ENCODE measurements around the gene GDPD3.

Gene GDPD3

GRCh38 chr16:30077656-30078055 is 35.7 kb downstream of the GDPD3 start:
- no peak overlapping the region for H3K27ac ChIP-seq (ENCODE audit: low read depth in 2 of 2, low read length in 2 of 2)
- no peak overlapping the region for H3K4me3 ChIP-seq (ENCODE audit: low read length in 2 of 2)
- H3K9ac ChIP-seq (ENCODE audit: low read depth in 1 of 2, low read length in 2 of 2): no peak overlapping the region
- H3K36me3 ChIP-seq (ENCODE audit: control insufficient read depth in 2 of 2, insufficient read depth in 2 of 2, low read length in 2 of 2): peaks cover 33 to 43% of the 10 kb centered on the region in 2 donors
- no peaks in the 10 kb centered on the region for H3K27me3 ChIP-seq (ENCODE audit: control insufficient read depth in 2 of 2, insufficient read depth in 2 of 2, low read length in 2 of 2)
- H3K9me3 ChIP-seq (ENCODE audit: control insufficient read depth in 2 of 2, low read length in 2 of 2): no peaks in the 10 kb centered on the region
- peaks cover 9 to 14% of the 10 kb centered on the region in 2 donors for H3K4me1 ChIP-seq (ENCODE audit: control insufficient read depth in 2 of 2, insufficient read depth in 2 of 2, low read length in 2 of 2)

- Histone ChIP-seq H3K36me3 (ENCODE audit: control insufficient read depth in 2 of 2, insufficient read depth in 2 of 2, low read length in 2 of 2) (peaks cover 36 to 43% of the 10 kb centered on the region in 2 donors), H3K27me3 (ENCODE audit: control insufficient read depth in 2 of 2, insufficient read depth in 2 of 2, low read length in 2 of 2) (no peaks in the 10 kb centered on the region), H3K9me3 (ENCODE audit: control insufficient read depth in 2 of 2, low read length in 2 of 2) (no peaks in the 10 kb centered on the region), H3K27ac (ENCODE audit: low read depth in 2 of 2, low read length in 2 of 2) (peak overlapping the region; percentile 91 to 92), H3K9ac (ENCODE audit: low read depth in 1 of 2, low read length in 2 of 2) (peak overlapping the region; percentile 92 to 93), H3K4me3 (ENCODE audit: low read length in 2 of 2) (peak overlapping the region; percentile 85 to 89), H3K4me1 (ENCODE audit: control insufficient read depth in 2 of 2, insufficient read depth in 2 of 2, low read length in 2 of 2) (peaks cover 9 to 14% of the 10 kb centered on the region in 2 donors)
Observed at GRCh38 chr16:30076276-30076791, 37.0 kb downstream of the GDPD3 start.

GRCh38 chr16:30075503-30076275 is 37.6 kb downstream of the GDPD3 start, which contains the start of gene PPP4C:
TSS of gene PPP4C (plus strand) at chr16:30075994. CDS start at chr16:30076378, 384 bp downstream.
- peaks cover 9 to 14% of the 10 kb centered on the region in 2 donors for H3K4me1 ChIP-seq (ENCODE audit: control insufficient read depth in 2 of 2, insufficient read depth in 2 of 2, low read length in 2 of 2)
- H3K36me3 ChIP-seq (ENCODE audit: control insufficient read depth in 2 of 2, insufficient read depth in 2 of 2, low read length in 2 of 2): peaks cover 34 to 43% of the 10 kb centered on the region in 2 donors

GRCh38 chr16:30070490-30070889 is 42.8 kb downstream of the GDPD3 start:
- Histone ChIP-seq H3K4me3 (ENCODE audit: low read length in 2 of 2) (no peak overlapping the region), H3K4me1 (ENCODE audit: control insufficient read depth in 2 of 2, insufficient read depth in 2 of 2, low read length in 2 of 2) (peaks cover 23 to 36% of the 10 kb centered on the region in 2 donors), H3K27ac (ENCODE audit: low read depth in 2 of 2, low read length in 2 of 2) (no peak overlapping the region), H3K36me3 (ENCODE audit: control insufficient read depth in 2 of 2, insufficient read depth in 2 of 2, low read length in 2 of 2) (peaks cover 48 to 50% of the 10 kb centered on the region in 2 donors), H3K9ac (ENCODE audit: low read depth in 1 of 2, low read length in 2 of 2) (no peak overlapping the region), H3K9me3 (ENCODE audit: control insufficient read depth in 2 of 2, low read length in 2 of 2) (no peaks in the 10 kb centered on the region), H3K27me3 (ENCODE audit: control insufficient read depth in 2 of 2, insufficient read depth in 2 of 2, low read length in 2 of 2) (no peaks in the 10 kb centered on the region)

More at GRCh38 chr16:30075503-30076275, 37.6 kb downstream of the GDPD3 start, which contains the start of gene PPP4C:
- peak within 1 kb of the TSS; percentile 85 to 89 for H3K4me3 ChIP-seq (ENCODE audit: low read length in 2 of 2)
- H3K27me3 ChIP-seq (ENCODE audit: control insufficient read depth in 2 of 2, insufficient read depth in 2 of 2, low read length in 2 of 2): no peaks in the 10 kb centered on the region
- H3K9ac ChIP-seq (ENCODE audit: low read depth in 1 of 2, low read length in 2 of 2): peak within 1 kb of the TSS; percentile 92 to 93
- peak within 1 kb of the TSS; percentile 91 to 92 for H3K27ac ChIP-seq (ENCODE audit: low read depth in 2 of 2, low read length in 2 of 2)
- no peaks in the 10 kb centered on the region for H3K9me3 ChIP-seq (ENCODE audit: control insufficient read depth in 2 of 2, low read length in 2 of 2)

- Histone ChIP-seq H3K27me3 (ENCODE audit: control insufficient read depth in 2 of 2, insufficient read depth in 2 of 2, low read length in 2 of 2) (no peaks in the 10 kb centered on the region), H3K4me1 (ENCODE audit: control insufficient read depth in 2 of 2, insufficient read depth in 2 of 2, low read length in 2 of 2) (peaks cover 23 to 36% of the 10 kb centered on the region in 2 donors), H3K9ac (ENCODE audit: low read depth in 1 of 2, low read length in 2 of 2) (no peak overlapping the region), H3K4me3 (ENCODE audit: low read length in 2 of 2) (no peak overlapping the region), H3K27ac (ENCODE audit: low read depth in 2 of 2, low read length in 2 of 2) (no peak overlapping the region), H3K36me3 (ENCODE audit: control insufficient read depth in 2 of 2, insufficient read depth in 2 of 2, low read length in 2 of 2) (peaks cover 48 to 50% of the 10 kb centered on the region in 2 donors), H3K9me3 (ENCODE audit: control insufficient read depth in 2 of 2, low read length in 2 of 2) (no peaks in the 10 kb centered on the region)
Observed at GRCh38 chr16:30069611-30070462, 43.5 kb downstream of the GDPD3 start.

- peak overlapping the region in 1 of 2 donors; percentile 63 for H3K27ac ChIP-seq (ENCODE audit: low read depth in 2 of 2, low read length in 2 of 2)
- H3K36me3 ChIP-seq (ENCODE audit: control insufficient read depth in 2 of 2, insufficient read depth in 2 of 2, low read length in 2 of 2): peaks cover 48 to 50% of the 10 kb centered on the region in 2 donors
- H3K27me3 ChIP-seq (ENCODE audit: control insufficient read depth in 2 of 2, insufficient read depth in 2 of 2, low read length in 2 of 2): no peaks in the 10 kb centered on the region
- peak overlapping the region in 1 of 2 donors; percentile 56 for H3K9ac ChIP-seq (ENCODE audit: low read depth in 1 of 2, low read length in 2 of 2)
- no peak overlapping the region for H3K4me3 ChIP-seq (ENCODE audit: low read length in 2 of 2)
- H3K9me3 ChIP-seq (ENCODE audit: control insufficient read depth in 2 of 2, low read length in 2 of 2): no peaks in the 10 kb centered on the region
- H3K4me1 ChIP-seq (ENCODE audit: control insufficient read depth in 2 of 2, insufficient read depth in 2 of 2, low read length in 2 of 2): peaks cover 28 to 40% of the 10 kb centered on the region in 2 donors
Observed at GRCh38 chr16:30068750-30069610, 44.4 kb downstream of the GDPD3 start.

GRCh38 chr16:30068333-30068732 is 45.0 kb downstream of the GDPD3 start:
- H3K4me1 ChIP-seq (ENCODE audit: control insufficient read depth in 2 of 2, insufficient read depth in 2 of 2, low read length in 2 of 2): peaks cover 35 to 46% of the 10 kb centered on the region in 2 donors
- peak overlapping the region in 1 of 2 donors; percentile 56 for H3K9ac ChIP-seq (ENCODE audit: low read depth in 1 of 2, low read length in 2 of 2)
- H3K36me3 ChIP-seq (ENCODE audit: control insufficient read depth in 2 of 2, insufficient read depth in 2 of 2, low read length in 2 of 2): peaks cover 48 to 50% of the 10 kb centered on the region in 2 donors

GRCh38 chr16:30067584-30067916 is 45.8 kb downstream of the GDPD3 start:
- H3K4me1 ChIP-seq (ENCODE audit: control insufficient read depth in 2 of 2, insufficient read depth in 2 of 2, low read length in 2 of 2): peaks cover 37 to 48% of the 10 kb centered on the region in 2 donors

More at GRCh38 chr16:30068333-30068732, 45.0 kb downstream of the GDPD3 start:
- H3K9me3 ChIP-seq (ENCODE audit: control insufficient read depth in 2 of 2, low read length in 2 of 2): no peaks in the 10 kb centered on the region
- H3K27ac ChIP-seq (ENCODE audit: low read depth in 2 of 2, low read length in 2 of 2): peak overlapping the region in 1 of 2 donors; percentile 63
- no peaks in the 10 kb centered on the region for H3K27me3 ChIP-seq (ENCODE audit: control insufficient read depth in 2 of 2, insufficient read depth in 2 of 2, low read length in 2 of 2)
- no peak overlapping the region for H3K4me3 ChIP-seq (ENCODE audit: low read length in 2 of 2)

More at GRCh38 chr16:30067584-30067916, 45.8 kb downstream of the GDPD3 start:
- Histone ChIP-seq H3K27me3 (ENCODE audit: control insufficient read depth in 2 of 2, insufficient read depth in 2 of 2, low read length in 2 of 2) (no peaks in the 10 kb centered on the region), H3K27ac (ENCODE audit: low read depth in 2 of 2, low read length in 2 of 2) (peak overlapping the region; percentile 30 to 99), H3K9ac (ENCODE audit: low read depth in 1 of 2, low read length in 2 of 2) (peak overlapping the region; percentile 98 to 100), H3K9me3 (ENCODE audit: control insufficient read depth in 2 of 2, low read length in 2 of 2) (no peaks in the 10 kb centered on the region), H3K36me3 (ENCODE audit: control insufficient read depth in 2 of 2, insufficient read depth in 2 of 2, low read length in 2 of 2) (peaks cover 48 to 50% of the 10 kb centered on the region in 2 donors), H3K4me3 (ENCODE audit: low read length in 2 of 2) (peak overlapping the region; percentile 93 to 100)

Data from mucosa of rectum (tissue), 2 donors.